GM10847 (cell line): ENCODE measurements around the gene EIF4H.

Source experiments
- POLR2A ChIP-seq: IDR thresholded peaks from 2 replicates; pipeline ENCODE4 v1.6.1; 2011; ENCODE audit not compliant: insufficient read length; ENCODE audit errors: extremely low read depth

The EIF4H gene

GRCh38 chr7:74214816-74215630 lies 40.9 kb downstream of the EIF4H start:
- TF ChIP-seq POLR2A = no peak

DNA sequence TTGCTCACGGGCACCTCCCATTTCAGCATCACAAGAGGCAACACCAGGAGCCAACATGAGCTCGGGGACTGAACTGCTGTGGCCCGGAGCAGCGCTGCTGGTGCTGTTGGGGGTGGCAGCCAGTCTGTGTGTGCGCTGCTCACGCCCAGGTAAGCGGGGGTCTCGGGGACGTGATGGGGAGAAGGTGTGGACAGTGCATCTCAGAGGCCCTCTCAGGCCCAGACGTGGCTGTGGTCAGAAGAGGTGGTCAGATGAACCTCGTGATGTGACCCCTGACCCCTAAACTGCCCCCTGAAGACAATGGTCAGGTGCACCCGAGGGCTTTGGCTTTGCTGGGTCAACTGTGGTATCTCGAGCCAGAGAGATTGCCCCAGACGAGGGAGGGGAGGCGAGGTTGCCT lies 41.8 kb downstream of the EIF4H start:
- no peak for TF ChIP-seq POLR2A

DNA sequence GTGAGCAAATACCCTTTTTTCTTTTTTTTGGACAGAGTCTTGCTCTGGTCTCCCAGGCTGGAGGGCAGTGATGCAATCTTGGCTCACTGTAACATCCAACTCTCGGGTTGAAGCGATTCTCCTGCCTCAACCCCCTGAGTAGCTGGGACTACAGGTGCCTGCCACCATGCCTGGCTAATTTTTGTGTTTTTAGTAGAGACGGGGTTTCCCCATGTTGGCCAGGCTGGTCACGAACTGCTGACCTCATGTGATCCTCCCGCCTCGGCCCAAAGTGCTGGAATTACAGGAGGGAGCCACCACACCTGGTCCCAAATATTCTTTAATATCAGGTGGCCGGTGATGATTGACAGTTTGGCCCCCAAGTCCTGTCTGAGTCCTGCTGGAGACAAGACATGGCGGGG lies 42.2 kb downstream of the EIF4H start:
- no peak for TF ChIP-seq POLR2A

DNA sequence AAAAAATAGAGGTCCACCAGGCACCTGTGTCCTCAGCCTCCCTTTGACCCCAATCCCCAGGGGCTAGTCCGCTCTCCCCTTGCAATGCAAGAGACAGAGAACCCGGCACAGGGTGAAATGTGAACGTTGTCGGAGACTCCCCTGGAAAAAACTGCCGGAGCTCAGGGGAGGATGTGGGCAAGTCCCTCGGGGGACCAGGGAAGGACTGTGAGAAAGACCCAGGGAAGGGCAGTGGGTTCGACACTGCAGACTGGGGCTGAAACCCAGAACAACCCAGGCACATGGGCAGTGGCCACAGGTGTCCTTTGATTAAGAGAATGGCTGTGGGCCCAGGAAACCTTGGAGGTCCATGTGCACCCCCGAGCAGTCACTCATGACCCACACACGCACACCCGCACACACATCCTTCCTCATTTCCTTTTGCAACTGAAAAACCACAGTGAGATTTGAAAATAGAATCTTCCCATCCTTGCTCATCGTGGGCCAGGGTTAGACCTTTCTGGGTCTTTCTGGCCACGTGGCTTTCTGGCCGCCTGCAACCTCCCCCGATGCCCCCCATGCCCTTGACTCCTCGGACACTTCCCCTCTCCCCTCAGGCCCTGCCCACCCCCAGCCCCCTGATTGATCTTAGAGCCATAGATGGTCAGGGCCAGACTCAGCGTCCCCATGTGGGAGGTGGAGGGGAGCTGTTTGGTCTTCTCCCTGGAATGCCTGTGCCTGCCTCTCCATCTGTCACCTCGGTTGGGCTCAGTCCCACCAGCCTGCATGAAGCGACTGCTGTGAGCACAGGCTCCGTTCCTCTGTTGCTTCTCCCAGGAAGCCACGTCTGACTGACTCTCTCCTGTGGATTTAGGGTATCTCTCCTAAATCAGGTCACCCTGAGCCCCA lies 43.5 kb downstream of the EIF4H start:
- no peak for TF ChIP-seq POLR2A

DNA sequence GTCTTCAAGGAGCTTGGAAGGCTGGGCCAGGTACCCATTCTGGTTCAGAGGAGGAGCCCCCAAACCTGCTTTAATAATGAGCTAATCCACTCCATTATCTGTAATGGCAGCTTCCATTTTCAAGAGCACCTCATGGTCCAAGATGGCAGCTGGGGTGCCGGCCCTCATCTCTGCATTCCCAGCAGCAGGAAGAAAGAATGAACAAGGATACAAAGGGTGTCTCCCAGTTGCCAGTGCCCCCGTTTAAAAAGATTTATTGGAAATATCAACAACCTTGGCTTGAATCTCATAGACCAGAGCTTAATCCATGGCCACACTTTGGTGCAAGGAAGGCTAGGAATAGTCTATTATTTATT lies 44.2 kb downstream of the EIF4H start:
- TF ChIP-seq POLR2A = no peak

DNA sequence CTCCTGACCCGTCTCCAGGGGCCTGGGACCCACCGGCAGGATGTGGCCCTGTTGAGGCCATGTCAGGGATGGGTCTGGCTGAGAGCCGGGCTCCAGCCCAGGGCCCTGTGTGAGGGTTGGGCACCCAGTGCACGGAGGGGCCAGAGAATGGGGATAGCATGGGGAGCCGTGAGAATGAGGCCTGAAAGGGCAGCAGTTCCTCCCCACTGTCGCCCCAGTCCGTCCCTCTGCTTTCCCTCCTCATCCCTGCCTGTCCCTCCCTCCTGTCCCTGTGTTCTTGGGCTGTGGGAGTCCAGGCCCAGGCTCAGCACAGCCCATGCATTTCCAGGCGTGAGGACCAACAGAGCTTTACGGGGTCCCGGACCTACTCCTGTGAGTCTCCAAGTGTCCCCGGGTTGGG lies 45.3 kb downstream of the EIF4H start:
- TF ChIP-seq POLR2A = no peak

DNA sequence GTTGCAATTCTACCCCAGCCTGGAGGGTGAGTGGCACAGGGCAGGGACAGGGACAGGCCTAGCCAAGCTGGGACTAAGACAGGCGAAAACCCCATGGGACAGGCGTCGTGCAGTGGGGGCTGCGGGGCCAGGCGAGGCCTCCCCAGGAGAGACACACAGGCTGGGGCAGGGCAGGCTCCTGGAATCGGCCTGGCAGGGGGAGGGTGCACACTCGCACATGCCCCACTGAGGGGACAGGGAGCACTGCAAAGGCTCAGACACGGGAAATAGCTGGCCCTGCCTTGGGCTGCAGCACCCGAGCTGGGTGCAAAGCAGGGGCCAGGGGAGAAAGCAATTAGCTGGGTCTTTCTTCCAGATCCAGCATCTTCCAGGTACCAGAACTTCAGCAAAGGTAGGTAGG lies 46.1 kb downstream of the EIF4H start:
- no peak for TF ChIP-seq POLR2A

DNA sequence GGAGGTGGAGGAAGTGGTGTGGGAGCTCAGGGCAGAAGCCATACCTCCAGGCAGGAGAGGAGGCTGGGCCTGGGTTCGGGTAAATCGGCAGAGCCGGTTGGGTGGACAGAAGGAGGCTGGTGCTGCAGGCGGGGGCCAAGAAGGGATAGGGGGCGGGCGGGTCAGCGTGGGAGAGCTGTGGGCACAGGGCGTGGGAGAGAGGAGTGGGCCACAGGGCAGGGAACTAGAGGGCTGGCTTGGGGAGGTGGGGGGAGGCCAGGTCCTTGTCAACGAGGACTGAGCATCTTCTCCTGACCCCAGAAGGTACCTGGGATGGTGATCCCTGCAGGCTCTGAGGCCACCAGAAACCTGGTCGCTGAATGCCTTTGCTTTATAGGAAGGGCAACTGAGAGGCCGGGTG lies 47.6 kb downstream of the EIF4H start:
- TF ChIP-seq POLR2A = no peak

GRCh38 chr7:74222851-74223710 lies 48.9 kb downstream of the EIF4H start:
- no peak for TF ChIP-seq POLR2A

GRCh38 chr7:74223711-74224510 lies 49.8 kb downstream of the EIF4H start:
- TF ChIP-seq POLR2A = no peak

DNA sequence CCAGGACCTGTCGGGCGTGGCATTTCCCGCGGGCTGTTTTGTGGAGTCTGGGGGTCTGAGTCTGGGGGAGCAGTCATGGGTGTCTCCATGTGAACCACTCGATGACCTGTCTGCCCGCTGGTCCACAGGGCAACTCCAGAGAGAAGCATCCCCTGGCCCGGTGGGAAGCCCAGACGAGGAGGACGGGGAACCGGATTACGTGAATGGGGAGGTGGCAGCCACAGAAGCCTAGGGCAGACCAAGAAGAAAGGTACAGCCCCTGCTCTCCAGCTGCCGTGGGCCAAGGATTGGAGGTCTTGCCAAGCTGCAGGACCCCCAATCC lies 50.3 kb downstream of the EIF4H start:
- no peak for TF ChIP-seq POLR2A

DNA sequence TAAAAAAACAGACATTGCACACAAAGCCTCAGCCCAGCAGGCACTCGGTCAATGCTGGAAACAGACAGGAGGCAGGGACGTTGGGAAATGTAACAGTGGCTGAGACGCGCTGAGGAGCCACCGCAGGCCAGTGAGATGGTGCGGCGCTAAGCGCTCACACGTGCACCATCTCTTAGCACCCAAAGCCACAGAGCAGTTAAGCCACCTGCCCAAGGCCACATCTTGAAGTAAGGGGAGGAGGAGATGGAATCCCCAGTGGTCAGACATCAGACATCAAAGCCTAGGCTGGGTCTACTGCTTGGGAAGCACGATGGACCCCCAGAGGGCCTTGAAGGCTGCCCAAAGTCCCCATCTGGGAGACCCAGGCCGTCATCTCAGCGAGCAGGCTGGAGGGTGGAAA lies 51.2 kb downstream of the EIF4H start:
- TF ChIP-seq POLR2A = no peak

GRCh38 chr7:74226633-74227032 lies 52.5 kb downstream of the EIF4H start:
- no peak for TF ChIP-seq POLR2A

DNA sequence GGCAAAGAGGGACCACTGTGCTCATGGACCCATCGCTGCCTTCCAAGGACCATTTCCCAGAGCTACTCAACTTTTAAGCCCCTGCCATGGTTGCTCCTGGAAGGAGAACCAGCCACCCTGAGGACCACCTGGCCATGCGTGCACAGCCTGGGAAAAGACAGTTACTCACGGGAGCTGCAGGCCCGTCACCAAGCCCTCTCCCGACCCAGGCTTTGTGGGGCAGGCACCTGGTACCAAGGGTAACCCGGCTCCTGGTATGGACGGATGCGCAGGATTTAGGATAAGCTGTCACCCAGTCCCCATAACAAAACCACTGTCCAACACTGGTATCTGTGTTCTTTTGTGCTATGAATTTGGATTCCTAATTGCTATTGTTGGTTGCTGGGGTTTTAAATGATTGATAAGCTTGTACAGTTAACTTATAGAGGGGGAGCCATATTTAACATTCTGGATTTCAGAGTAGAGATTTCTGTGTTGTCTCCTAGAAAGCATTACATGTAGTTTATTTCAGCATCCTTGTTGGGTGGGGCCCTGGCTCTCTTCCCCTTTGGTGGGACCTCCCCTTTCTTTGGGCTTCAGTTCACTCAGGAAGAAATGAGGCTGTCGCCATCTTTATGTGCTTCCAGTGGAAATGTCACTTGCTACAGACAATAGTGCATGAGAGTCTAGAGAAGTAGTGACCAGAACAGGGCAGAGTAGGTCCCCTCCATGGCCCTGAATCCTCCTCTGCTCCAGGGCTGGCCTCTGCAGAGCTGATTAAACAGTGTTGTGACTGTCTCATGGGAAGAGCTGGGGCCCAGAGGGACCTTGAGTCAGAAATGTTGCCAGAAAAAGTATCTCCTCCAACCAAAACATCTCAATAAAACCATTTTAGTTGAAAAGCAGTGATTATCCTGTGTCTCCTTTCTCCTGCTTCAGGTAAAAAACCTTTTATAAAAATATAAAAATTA lies 55.1 kb downstream of the EIF4H start:
- peak; percentile 11 for TF ChIP-seq POLR2A
